Hepatocyte (in vitro differentiated cells): Measurements from ENCODE around the gene PLOD3.

Experiments
- CTCF ChIP-seq: fragments of 200-600 bp; sonication (generic); IDR thresholded peaks from 2 replicates; pipeline ENCODE4 v1.5.1; 2016; ENCODE audit warnings: antibody characterized with exemption, mild to moderate bottlenecking; ENCODE audit not compliant: poor library complexity
- EZH2 ChIP-seq: fragments of 200-600 bp; sonication (generic); IDR thresholded peaks from 2 replicates; pipeline ENCODE4 v1.6.1; 2016; ENCODE audit warnings: antibody characterized with exemption, mild to moderate bottlenecking, borderline replicate concordance

GRCh38 chr7:101185258-101185839, 32.0 kb downstream of the PLOD3 start:
- no peak for TF ChIP-seq EZH2
- TF ChIP-seq CTCF, result no peak
